DND-41 (cell line): ENCODE data around the gene CCDC137.

Experiments used
- EZH2 ChIP-seq: IDR thresholded peaks from 3 replicates; pipeline ENCODE4 v1.6.1; 2012; ENCODE audit warnings: borderline replicate concordance, low read depth, mild to moderate bottlenecking, moderate library complexity, low read length, inconsistent platforms; ENCODE audit not compliant: severe bottlenecking
- TF ChIP-seq, protein P1 (sequence below): IDR thresholded peaks from 2 replicates; pipeline ENCODE4 v1.5.1; 2012; ENCODE audit warnings: borderline replicate concordance, low read length, moderate library complexity, mild to moderate bottlenecking; ENCODE audit not compliant: poor library complexity, severe bottlenecking; ENCODE audit errors: extremely low read depth

DNA sequence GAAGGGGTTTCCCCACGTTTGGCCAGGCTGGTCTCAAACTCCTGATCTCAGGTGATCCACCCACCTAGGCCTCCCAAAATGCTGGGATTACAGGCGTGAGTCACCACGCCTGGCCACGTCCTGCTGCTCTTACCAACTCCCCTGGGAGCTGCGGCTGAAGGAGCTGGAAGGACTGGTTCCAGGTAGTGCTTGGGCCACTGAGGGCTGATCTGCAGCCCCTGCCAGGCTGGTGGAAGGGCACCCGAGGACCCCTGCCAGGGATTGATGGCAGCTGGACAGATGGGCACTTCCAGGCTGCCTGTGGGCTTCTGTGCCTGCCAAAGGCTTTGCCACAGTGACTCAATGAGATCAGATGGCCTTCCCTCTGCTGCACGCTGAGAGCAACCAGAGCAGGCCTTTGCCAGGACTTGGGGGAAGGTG, 2.5 kb upstream of the CCDC137 start:
- TF ChIP-seq, protein P1, sequence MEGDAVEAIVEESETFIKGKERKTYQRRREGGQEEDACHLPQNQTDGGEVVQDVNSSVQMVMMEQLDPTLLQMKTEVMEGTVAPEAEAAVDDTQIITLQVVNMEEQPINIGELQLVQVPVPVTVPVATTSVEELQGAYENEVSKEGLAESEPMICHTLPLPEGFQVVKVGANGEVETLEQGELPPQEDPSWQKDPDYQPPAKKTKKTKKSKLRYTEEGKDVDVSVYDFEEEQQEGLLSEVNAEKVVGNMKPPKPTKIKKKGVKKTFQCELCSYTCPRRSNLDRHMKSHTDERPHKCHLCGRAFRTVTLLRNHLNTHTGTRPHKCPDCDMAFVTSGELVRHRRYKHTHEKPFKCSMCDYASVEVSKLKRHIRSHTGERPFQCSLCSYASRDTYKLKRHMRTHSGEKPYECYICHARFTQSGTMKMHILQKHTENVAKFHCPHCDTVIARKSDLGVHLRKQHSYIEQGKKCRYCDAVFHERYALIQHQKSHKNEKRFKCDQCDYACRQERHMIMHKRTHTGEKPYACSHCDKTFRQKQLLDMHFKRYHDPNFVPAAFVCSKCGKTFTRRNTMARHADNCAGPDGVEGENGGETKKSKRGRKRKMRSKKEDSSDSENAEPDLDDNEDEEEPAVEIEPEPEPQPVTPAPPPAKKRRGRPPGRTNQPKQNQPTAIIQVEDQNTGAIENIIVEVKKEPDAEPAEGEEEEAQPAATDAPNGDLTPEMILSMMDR = no peak
- no peak for TF ChIP-seq EZH2
